Stimulated activated CD8-positive, alpha-beta memory T cell treated with anti-CD3 and anti-CD28 coated beads, Interleukin-2, amount 100 ng/mL, for 48 hours (primary cell): ENCODE measurements around the gene CAPG.
"Not testable (repeated sequence)": the region's sequence is repeated elsewhere in the genome, so short reads cannot be mapped to it uniquely, and the experiment has no call there.

Experiments used
- DNase-seq, 2 donors: peaks; one replicate each; pipeline ENCODE4 v3.0.0-alpha.2; 2020; ENCODE audit warnings: low read depth in 2 of 2

CAPG gene

DNA sequence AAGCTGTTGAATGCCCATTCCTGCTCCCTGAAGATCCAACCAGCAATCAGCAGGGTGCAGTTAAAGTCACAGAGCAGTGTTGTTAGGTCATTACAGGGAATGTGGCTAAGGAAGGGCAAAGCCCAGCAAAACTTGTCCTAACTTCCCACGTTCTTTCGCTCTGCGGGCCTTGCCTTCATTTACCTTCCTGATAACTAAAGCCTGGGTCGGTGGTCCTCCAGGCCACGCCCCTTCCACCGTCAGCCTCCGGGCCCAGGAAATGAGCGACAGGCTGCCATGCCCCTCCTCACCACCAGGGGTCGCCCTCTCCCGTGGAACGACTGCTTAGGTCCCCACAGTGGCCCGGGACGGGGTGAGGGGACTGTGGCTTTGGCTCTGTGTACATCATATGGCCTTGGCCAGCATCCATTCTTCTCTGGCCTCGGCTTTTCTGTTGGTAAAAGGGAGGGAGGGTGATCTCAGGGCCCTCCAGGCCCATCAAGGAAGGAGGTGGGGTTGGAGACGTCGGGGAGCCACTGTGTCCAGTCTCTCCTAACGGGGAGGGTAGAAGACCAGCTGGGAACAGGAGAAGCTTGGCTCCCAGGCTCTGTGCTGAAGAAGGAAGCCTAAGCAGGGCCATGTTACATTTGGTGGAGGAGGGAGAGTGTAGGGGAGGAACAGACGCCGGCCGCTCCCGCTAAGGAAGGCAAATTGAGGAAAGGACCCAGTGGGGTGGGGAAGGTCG lies 10.5 kb upstream of the CAPG start:
- DNase-seq: peak; percentile 79 to 92

DNA sequence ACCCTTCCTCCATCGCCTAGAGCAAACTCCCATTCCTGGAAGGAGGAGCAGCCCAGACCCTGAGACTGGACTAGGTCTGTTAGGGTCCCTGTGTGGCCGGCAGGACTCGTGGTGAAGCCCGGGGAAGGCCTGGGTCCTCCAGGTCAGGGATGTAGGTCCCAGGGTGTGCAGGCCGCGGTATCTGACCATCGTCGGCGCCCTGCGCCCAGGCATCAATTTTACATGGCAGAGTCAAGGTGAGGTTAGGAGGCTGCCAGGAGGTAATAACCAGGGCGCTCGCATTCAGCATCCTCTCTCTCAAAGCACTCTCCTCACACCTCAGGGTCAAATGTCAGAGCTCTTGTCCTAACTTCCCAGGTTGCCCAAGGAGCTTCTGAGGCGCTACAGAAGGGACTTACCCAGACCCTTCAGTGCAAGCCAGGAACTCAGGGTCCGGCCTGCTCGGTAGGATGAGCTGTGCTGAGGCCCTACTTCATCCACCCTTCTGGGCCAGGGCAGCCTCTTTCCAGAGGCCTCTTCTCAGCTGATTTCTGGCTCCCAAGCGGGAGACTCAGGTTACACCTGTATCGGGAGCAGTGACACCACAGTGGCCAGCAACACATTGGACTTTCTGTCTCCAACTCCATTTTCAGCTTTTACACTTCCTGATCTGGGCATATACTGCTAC lies 9.0 kb upstream of the CAPG start:
- no peak for DNase-seq

DNA sequence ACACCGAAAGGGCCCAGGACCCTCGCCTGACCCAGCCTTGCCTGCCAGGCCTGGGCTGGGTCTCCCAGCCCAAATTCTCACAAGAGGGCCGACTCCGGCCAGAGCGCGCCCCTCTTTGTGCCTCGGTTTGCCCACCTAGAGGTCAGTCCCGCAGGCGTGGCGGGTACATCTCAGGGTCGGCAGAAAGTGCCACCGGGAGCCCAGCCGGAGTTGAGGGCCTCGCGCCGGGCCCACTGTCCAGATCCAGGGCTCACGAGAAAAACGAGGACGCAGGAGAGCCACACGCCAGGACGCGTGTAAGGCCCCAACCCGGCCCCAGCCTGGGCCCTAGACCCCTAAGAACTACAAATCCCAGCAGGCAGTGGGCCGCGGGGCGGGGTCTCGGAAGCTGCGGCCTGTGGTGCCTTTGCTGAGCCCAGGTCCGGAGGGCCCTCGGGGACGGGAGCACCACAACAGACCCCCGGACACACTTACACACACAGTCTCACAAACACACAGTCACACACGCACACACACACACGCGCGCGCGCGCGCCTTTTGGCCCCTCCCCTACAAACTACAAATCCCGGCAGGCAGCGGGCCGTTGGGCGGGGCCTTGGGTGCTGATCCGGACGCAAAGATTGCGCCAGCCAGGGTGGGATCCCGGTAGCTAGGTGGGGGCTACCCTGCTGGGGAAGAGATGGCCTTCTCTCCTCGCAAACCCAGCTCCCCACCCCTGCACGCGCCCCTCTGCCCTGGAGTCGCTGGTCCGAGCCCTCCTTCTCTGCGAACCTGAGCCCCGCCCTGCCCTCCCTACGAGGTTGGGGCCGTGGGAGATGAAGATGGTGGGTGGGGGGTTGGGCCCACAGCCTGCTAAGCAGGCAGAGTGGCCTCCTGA lies 8.2 kb upstream of the CAPG start, which contains the start of gene SH2D6:
Gene SH2D6 (plus strand): TSS at position 583 of the 877 bp plus-strand sequence. CDS start 10,752 bp downstream, outside the sequence.
- DNase-seq: peak; percentile 77 to 80

DNA sequence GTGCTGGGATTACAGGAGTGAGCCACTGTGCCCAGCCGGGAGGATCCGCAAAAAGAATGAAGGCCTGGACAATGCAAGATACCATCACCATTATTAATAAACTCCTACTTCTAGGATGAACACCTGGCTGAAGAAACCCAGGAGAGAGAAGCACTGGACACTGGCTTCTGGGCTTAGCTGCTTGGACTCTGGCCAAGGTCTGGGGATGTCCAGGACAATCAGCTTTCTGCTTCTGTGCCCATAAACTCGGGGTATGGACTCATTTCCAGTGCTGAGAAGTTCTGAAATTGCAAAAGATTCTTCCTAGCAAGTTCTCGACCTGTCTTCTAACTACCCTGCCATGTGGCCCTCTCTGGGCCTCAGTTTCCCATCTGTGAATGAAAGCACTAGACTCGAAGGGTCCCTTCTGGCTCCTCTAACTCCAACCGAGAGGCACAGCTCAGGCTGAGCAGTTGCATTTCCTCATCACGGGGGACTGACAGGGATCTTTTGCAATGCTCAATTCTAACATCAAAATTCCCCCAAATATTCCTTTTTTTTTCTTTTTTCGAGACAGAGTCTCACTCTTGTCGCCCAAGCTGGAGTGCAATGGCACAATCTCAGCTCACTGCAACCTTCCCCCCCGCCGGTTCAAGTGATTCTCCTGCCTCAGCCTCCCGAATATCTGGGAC lies 5.9 kb upstream of the CAPG start:
- DNase-seq: no peak

DNA sequence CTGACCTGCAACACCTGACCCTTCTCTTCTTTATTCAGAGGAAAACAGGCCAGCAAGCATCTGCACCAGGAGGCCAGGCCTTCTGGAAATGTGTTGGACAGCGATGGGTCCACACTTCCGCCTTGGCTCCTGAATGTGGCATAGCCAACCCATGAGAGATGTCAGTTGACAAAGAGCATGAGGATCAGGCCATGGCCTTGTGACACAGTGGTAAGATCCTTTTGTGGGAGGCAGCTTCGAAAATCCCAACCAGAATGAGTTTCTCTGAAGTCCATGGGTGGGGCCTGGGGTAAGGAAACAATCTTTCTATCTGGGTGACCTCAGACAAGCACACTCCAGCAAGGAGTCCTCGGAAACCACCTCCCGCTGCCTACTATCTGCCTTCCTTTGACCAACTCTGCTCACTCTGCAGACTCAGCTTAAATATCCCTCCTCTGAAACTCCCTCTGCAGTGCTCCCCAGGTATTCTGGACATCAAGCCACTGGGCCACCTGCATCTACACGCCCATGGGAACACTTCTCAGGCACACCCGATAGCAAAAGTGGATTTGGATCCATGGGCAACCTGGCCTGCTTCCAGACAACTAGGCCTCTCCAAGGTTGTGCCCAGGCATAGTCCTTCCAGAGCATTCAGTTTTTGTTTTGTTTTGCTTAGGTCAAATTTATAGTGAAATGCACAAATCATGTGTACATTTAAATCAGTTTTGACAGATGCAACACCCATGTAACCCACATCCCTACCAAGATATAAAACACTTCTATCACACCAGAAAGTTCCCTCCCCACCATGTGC lies 4.8 kb upstream of the CAPG start:
- DNase-seq: no peak

DNA sequence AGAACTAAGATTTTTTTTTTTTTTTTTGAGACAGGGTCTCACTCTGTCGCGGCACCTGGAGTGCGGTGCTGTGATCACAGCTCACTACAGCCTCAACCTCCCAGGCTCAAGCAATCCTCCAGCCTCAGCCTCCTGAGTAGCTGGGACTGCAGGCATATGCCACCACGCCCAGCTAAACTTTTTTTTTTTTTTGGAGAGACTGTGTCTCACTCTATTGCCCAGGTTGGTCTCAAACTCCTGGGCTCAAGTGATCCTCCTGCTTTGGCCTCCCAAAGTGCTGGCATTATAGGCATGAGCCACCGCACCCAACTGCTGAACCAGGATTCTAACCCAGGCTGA lies 4.2 kb upstream of the CAPG start:
- not testable (repeated sequence) for DNase-seq

DNA sequence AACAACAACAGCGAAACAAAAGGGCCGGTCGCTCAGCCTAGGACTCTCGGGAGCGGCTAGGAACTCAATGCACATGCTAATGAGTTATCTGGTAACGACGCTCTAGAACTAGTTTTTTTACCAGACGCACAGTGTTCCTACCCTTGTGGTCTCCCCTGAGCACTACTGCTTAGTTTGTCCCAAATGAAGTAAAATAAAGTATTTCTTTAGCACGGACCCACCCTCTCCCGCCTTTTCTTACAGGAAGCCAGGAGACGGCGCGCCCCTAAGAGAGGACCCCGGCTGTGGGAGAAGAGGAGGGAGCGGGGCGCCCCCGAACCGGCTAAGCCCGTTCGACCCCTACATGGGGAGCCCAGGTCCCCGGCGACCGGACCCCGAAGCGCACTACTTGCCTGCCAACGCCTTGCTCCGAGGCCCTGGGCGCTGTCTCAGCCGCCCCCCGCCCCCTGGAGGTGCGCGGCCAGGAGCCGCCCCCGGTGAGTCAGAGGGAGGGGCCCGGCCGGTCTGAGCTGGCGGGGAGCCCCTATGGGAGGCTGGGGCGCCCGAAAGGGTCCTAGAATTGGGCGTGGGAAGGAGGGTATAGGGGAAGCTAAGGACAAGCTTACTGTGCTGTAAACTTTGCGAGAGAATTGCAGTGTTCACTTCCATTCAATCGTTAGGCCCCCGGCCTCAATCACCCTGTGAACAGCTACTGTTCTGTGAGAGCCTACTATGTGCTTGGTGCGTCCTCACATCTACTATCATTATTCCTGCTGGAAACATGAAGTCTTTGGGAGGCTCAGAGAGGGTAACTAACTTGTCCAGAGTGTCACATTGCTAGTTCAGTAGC lies 3.6 kb upstream of the CAPG start:
- peak in 1 of 2 donors; percentile 54 for DNase-seq

DNA sequence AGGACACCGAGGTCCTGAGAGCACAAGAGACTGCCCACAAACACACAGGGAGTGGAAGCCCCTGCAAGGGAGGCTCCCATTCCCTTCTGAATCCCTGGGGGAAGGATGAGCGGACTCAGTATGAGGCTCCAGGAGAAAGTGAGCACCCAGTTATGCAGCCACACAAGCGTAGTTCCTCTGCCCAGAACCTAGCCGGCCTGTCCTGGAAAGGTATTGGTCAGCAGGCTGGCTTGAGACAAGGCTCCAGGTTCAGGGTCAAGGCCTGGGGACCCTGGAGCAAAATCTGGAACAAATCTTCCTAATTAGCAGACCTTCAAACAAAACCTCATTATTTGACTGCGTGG lies 1.2 kb upstream of the CAPG start:
- no peak for DNase-seq

DNA sequence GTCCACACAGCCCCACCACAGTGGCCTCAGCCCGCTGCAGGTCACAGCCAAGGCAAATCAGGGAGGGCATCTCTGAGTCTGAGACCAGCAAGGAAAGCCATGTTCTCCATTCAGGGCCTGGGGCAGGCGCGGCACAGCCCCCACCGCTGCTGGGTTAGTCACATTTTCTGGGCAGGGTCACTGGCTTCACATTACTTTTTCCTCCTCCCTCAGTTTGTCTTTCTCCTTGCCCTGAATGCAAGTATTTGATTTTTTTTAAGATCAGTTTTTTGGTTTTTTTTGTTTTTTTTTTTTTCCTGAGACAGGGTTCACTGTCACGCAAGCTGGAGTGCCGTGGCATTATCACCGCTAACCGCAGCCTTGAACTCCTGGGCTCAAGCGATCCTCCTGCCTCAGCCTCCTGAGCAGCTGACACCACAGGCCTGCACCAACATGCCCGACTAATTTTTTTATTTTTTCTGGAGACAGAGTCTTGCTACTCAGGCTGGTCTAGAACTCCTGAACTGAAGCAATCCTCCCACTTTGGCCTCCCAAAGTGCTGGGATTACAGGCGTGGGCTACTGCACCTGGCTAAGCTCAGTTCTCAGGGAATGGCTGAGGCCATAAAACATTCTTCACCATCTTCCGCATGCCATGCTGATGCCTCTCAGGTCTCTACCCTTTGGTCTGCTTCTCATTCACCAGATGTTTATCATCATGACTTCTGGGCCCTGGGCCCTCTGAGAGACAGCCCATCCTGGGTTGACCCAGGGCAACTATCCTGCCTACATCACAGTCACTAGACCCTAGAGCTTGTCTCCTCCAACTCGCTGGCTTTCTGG lies 628 bp upstream of the CAPG start:
- DNase-seq: no peak

DNA sequence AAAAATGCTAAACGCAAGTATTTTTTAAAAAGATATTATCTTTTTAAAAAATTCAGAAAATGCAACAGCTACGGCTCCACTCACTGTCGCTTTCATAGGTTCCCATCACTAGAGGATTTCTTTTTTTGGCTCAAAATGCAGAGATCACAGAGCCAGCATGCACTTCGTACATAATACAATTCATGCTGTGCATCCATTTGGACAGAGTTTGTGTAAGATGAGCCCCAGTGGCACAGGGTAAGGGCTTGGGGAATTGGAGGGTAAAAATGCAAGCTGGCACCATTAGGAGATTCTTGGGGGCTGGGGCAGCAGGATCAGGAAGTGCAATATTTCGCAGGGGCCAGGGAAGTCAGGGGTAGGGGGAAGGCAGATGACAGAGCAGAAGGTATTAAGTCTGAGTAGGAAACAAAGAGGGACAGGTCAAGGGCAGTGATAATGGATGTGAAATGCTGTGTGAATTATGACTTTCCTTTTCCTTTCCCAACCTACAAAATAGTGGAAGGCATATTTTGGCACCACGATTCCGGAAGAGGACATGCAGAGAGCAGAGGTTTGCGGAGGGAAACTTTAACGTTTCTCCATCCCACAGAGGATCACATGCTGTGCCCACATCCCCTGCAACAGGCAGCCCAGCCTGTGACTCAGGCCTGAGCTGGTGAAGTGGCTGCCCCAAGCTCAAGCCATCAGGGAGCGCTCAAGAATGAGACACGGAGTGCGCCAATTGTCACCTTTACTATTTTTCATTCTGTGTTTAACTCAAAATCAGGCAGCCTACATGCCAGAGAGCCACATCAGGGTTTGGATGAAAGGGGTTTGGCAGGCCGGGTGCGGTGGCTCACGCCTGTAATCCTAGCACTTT lies 4.7 kb downstream of the CAPG start:
- peak; percentile 50 to 62 for DNase-seq

DNA sequence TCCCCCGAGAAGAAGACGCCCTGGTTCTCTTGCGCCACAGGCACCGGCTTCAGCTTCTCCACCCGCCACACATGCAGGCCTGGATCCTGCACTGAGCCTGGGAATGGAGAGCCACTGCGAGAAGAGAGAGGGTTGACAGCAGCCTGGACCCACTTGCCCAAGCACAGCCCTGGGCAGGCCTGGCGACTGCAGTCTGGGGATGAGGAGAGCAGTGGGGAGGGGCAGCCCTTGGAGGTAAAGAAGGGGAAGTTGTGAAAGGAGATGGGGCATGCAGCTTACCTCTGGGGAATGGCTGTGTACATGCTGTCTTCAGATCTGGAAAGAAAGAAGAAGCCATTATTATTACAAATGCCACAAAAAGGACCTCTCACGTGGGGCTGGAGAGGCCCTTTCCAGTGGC lies 8.3 kb downstream of the CAPG start:
- DNase-seq: no peak

DNA sequence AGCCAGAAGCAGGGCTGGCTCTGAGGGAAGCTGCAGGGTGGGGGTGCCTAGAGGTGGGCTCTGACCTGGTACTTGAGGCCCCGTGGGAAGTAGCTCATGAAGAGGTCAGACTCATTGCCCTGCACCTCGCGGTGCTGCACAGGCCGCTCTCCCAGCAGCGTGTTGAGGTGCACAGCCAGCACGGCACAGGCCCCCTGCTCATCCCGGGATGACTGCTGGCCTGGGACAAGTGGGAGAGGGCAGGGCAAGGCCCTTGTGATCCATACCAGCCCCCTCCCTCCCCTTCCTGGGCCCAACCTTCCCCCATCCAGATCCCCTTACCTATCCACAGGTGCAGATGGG lies 8.7 kb downstream of the CAPG start:
- DNase-seq: no peak

DNA sequence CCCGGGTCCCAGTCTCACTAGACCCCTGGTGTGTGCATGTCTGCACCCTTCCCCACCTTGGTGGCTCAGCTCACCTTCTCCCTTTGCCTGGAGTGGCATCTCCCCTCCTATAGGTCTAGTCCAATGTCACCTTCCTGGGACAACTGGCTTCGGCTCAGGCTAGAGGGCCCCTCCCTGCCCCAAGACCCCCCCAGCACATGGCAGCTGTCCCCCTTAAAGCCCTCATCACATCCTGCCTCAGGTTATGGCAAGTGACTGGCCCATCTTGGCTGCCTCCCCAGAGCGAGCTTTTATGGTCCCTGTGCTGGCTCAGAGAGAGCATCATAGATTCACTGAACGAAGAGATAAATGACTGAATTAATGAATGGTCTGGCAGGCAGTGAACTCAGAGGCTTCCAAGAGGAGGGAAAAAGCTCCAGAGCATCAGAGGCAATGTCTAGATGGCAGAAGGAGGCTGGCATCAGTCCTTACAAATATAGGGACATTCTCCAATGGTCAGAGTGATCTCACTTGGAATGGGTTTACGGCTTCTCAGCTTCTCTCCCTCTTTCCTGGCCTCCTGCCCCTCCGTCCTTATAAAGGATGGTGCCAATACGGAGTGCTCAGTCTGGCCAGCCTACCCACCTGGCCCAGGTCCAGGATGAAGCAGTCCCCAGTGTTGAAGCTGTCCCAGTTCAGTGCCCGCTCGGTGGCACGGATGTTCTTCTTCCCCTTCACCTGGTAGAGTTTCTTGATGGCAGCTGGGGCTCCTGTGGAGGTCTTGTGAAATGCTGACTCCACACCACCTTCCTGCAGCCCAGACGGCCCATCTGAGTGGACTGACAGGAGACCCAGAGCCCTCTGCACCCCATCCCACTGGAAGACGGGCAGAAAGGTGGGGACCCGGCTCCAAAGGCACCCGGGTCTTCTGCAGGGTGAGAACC lies 9.4 kb downstream of the CAPG start:
- no peak for DNase-seq

DNA sequence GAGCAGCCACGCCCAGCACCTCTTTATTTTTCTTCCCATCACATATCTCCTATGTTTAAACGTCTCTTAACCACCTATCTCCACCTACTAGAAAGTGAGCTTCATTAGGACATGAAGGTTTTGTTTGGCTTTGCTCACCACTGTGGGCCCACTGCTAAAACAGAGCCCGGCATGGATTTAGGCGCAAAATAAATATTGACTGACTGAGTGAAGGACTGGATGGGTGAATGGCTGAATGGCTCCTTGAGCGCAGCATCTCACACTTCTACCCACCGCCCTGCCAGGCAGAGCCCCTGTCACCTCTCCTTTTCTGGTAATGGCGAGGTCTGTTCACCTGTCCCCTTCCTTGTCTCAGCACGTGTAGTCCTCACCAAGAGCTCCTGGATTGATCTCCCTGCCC lies 10.1 kb downstream of the CAPG start:
- DNase-seq: no peak

DNA sequence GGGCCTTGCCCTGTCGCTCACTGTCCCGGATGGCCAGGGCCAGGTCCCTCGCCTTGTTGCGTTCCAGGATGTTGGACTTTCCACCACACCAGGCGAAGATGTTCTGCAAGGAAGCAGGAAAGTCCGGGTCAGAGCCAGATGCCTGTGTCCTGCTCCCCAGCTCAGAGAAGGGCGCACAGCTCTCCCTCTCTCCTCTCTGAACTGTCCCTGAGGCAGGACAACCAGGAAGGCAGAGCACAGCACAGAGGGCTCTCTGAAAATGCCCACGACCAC lies 11.0 kb downstream of the CAPG start:
- no peak for DNase-seq

DNA sequence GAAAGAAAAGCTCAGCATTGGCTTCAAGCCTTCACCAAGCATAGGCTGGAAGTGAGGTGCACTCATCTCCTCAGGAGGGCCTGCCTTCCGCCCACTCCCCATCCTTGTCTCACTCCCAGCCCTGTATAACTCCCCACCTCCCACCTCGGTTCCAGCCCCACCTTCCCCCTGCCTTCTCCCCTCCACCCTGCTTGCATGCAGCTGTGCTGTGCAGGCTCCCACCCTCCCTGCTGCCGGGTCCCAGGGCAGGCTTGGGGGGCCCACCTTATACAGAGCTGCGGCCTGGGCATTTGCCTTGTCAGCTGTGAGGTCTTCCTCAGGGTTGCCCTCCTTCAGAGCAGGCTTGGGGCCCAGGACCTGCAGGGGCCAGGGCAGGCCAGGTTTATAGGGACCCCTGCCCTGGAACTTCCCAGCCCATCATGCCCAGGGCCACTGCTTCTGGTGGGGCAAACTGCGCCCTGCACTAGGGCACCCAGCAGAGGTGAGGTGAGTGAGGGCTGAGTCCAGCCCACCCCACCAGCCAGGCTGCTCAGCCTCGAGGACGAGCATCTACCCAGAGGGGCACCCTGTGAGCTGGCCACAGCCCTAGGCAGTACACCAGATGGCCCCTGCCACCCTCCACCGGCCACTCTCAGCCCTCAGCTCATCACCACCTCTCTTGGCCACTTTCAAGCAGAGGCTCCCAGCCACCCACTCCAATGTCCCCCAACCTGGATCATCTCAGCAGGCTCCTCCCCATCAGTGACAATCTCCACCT lies 11.6 kb downstream of the CAPG start:
- DNase-seq: no peak

DNA sequence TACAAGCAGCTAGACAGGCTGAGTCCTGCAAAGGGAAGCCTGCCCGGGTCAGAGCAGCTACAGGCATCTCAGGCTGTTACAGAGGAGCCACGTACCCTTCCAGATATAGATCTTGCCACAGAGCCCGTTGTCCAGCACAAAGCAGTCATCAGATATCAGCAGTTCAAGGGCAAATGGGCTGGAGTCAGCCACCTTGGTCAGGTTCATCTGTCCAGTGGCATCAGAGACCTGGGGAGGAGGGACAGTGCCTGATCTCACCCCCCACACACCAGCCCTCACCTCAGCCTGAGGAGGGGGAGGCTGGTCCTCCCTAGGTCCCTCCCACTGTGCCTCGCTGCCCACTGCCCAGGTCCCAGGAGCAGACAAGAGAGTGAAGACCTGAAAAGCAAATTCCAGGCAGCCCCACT lies 12.2 kb downstream of the CAPG start:
- no peak for DNase-seq
